HCT116 (cell line): ENCODE measurements around the gene SLA2. TPM values are rescaled to one million over a fixed set of nuclear protein-coding genes. Genes with fewer than 3 reads are reported as not detected.

Experiments
- ATAC-seq: fragments of 200-7000 bp; cut with Tn5 transposase; 2 replicates; pipeline ENCODE4 v1.9.1; 2020; ENCODE audit warnings: mild to moderate bottlenecking, moderate library complexity
- BruUV-seq: library from RNA; stranded (reverse); fragments of 400-500 nt; replicated peaks from 2 replicates; lab custom pipeline; 2021; lab: Mats Ljungman, UMichigan
- CTCF ChIA-PET: fragments of 300-600 bp; sonication (Branson Sonifier 250); formaldehyde crosslinking; loops from one replicate; lab custom pipeline; 2021; ENCODE audit warnings: antibody characterized with exemption; lab: Charles Lee
- POLR2A ChIA-PET: fragments of 300-600, 350-600 bp; sonication (Branson Sonifier 250); formaldehyde crosslinking; loops from one replicate; lab custom pipeline; 2021; ENCODE audit warnings: antibody characterized with exemption; lab: Charles Lee
- RAD21 ChIA-PET, 2 experiments: fragments of 300-600 bp; sonication (Branson Sonifier 250); formaldehyde crosslinking; loops; one replicate each; lab custom pipeline; 2023; ENCODE audit warnings: low total read pairs in 2 of 2; ENCODE audit not compliant: uncharacterized antibody in 2 of 2, unreplicated experiment in 2 of 2, low non-redundant PET in 1 of 2; lab: Charles Lee
- DNase-seq: peaks from one replicate; pipeline ENCODE4 v3.0.0-alpha.2; 2010; ENCODE audit warnings: low read depth, low spot score
- H2AFZ ChIP-seq: fragments of 200-600 bp; shearing (Covaris generic), sonication (generic); 2 replicates; pipeline ENCODE4 v1.6.1; 2017; ENCODE audit warnings: low read depth, mixed run types, mixed read lengths, antibody characterized with exemption, low read length; ENCODE audit not compliant: poor library complexity, severe bottlenecking
- H3K27ac ChIP-seq: 2 replicates; pipeline ENCODE4 v1.5.1; 2012; ENCODE audit warnings: low read depth, low read length
- H3K27me3 ChIP-seq: fragments of 200-600 bp; sonication (generic); 2 replicates; pipeline ENCODE4 v1.6.1; 2016; ENCODE audit warnings: mixed run types, low read length, mixed read lengths; ENCODE audit not compliant: insufficient read depth
- H3K36me3 ChIP-seq, 2 experiments: fragments of 200-500 bp in 1 of 2; fragments of 200-600 bp in 1 of 2; sonication (Bioruptor generic) in 1 of 2; sonication (generic) in 1 of 2; 2 replicates each; pipeline versions ENCODE4 v1.5.1 to v1.6.1; 2014 to 2016; ENCODE audit warnings: low read length in 2 of 2, inconsistent platforms in 1 of 2, mixed read lengths in 1 of 2, mixed run types in 1 of 2; ENCODE audit not compliant: insufficient read depth in 2 of 2, control insufficient read depth in 1 of 2
- H3K4me1 ChIP-seq, 2 experiments: fragments of 200-600 bp in 1 of 2; sonication (generic) in 1 of 2; 2 replicates each; pipeline versions ENCODE4 v1.5.1 to v1.6.1; 2012 to 2017; ENCODE audit warnings: low read length in 2 of 2, inconsistent platforms in 1 of 2, mild to moderate bottlenecking in 1 of 2, mixed read lengths in 1 of 2, mixed run types in 1 of 2, moderate library complexity in 1 of 2; ENCODE audit not compliant: insufficient read depth in 2 of 2, control insufficient read depth in 1 of 2
- H3K4me2 ChIP-seq: fragments of 200-600 bp; sonication (generic); 2 replicates; pipeline ENCODE4 v1.6.1; 2017; ENCODE audit warnings: mixed run types, low read length, mixed read lengths
- H3K4me3 ChIP-seq, 2 experiments: fragments of 200-600 bp in 1 of 2; sonication (generic) in 1 of 2; replicated peaks in 1 of 2; 2 replicates each; pipeline ENCODE4 v1.5.1; 2011 to 2016; ENCODE audit warnings: low read length in 2 of 2, control low read depth in 1 of 2, low read depth in 1 of 2, mild to moderate bottlenecking in 1 of 2, mixed read lengths in 1 of 2, mixed run types in 1 of 2
- H3K79me2 ChIP-seq: fragments of 200-600 bp; sonication (generic); 2 replicates; pipeline ENCODE4 v1.6.1; 2017; ENCODE audit warnings: mild to moderate bottlenecking, mixed run types, low read length, moderate library complexity, mixed read lengths; ENCODE audit not compliant: insufficient read depth
- H3K9ac ChIP-seq: fragments of 200-600 bp; sonication (generic); 2 replicates; pipeline ENCODE4 v1.6.1; 2016; ENCODE audit warnings: low read length, mixed read lengths
- H3K9me2 ChIP-seq: fragments of 200-600 bp; sonication (generic), shearing (Covaris generic); 2 replicates; pipeline ENCODE4 v1.6.1; 2017; ENCODE audit warnings: mixed run types, mild to moderate bottlenecking, moderate library complexity; ENCODE audit not compliant: insufficient read depth
- H3K9me3 ChIP-seq, 2 experiments: fragments of 200-500 bp in 1 of 2; fragments of 200-600 bp in 1 of 2; sonication (Bioruptor generic) in 1 of 2; sonication (generic) in 1 of 2; 2 replicates each; pipeline ENCODE4 v1.6.1; 2014 to 2017; ENCODE audit warnings: low read length in 2 of 2, mixed read lengths in 2 of 2, inconsistent platforms in 1 of 2, low read depth in 1 of 2, mild to moderate bottlenecking in 1 of 2, mixed run types in 1 of 2, moderate library complexity in 1 of 2; ENCODE audit not compliant: control insufficient read depth in 1 of 2, insufficient read depth in 1 of 2
- H4K20me1 ChIP-seq: fragments of 200-600 bp; sonication (generic), shearing (Covaris generic); 2 replicates; pipeline ENCODE4 v1.6.1; 2017; ENCODE audit warnings: mixed run types, mild to moderate bottlenecking, moderate library complexity; ENCODE audit not compliant: insufficient read depth
- ATF3 ChIP-seq: IDR thresholded peaks from 2 replicates; pipeline ENCODE4 v1.6.1; 2012
- CEBPB ChIP-seq: IDR thresholded peaks from 2 replicates; pipeline ENCODE4 v1.6.1; 2012; ENCODE audit warnings: low read depth
- CTCF ChIP-seq, 3 experiments: fragments of 200-600 bp in 1 of 3; sonication (generic) in 1 of 3; IDR thresholded peaks in 2 of 3; conservative IDR thresholded peaks in 1 of 3; 2 replicates each; pipeline ENCODE4 v1.5.1; 2012 to 2017; ENCODE audit warnings: low read depth in 2 of 3, low read length in 2 of 3, antibody characterized with exemption in 1 of 3, borderline replicate concordance in 1 of 3, control low read depth in 1 of 3, mild to moderate bottlenecking in 1 of 3, mixed read lengths in 1 of 3, mixed run types in 1 of 3, moderate library complexity in 1 of 3; ENCODE audit not compliant: insufficient read depth in 1 of 3
- EGR1 ChIP-seq: IDR thresholded peaks from 2 replicates; pipeline ENCODE4 v1.6.1; 2012; ENCODE audit warnings: low read depth
- ELF1 ChIP-seq: IDR thresholded peaks from 2 replicates; pipeline ENCODE4 v1.6.1; 2012; ENCODE audit warnings: low read depth, borderline replicate concordance
- EZH2phosphoT487 ChIP-seq: fragments of 200-600 bp; IDR thresholded peaks from 2 replicates; pipeline ENCODE4 v1.6.1; 2018; ENCODE audit warnings: antibody characterized with exemption, borderline replicate concordance
- FOSL1 ChIP-seq: IDR thresholded peaks from 2 replicates; pipeline ENCODE4 v1.6.1; 2012; ENCODE audit warnings: low read depth
- JUND ChIP-seq: IDR thresholded peaks from 2 replicates; pipeline ENCODE4 v1.6.1; 2012
- MAX ChIP-seq: IDR thresholded peaks from 2 replicates; pipeline ENCODE4 v1.6.1; 2012
- POLR2AphosphoS5 ChIP-seq: IDR thresholded peaks from 2 replicates; pipeline ENCODE4 v1.6.1; 2011; ENCODE audit warnings: mild to moderate bottlenecking, low read depth, low read length, moderate library complexity
- REST ChIP-seq: IDR thresholded peaks from 2 replicates; pipeline ENCODE4 v1.6.1; 2012; ENCODE audit warnings: low read depth
- SIN3A ChIP-seq: IDR thresholded peaks from 2 replicates; pipeline ENCODE4 v1.6.1; 2012; ENCODE audit warnings: low read depth
- SRF ChIP-seq: IDR thresholded peaks from 2 replicates; pipeline ENCODE4 v1.6.1; 2012; ENCODE audit warnings: low read depth
- TCF7L2 ChIP-seq: IDR thresholded peaks from 2 replicates; pipeline ENCODE4 v1.7.0; 2011; ENCODE audit warnings: borderline replicate concordance, inconsistent platforms; ENCODE audit not compliant: insufficient read depth, insufficient read length; ENCODE audit errors: extremely low read depth
- YY1 ChIP-seq: IDR thresholded peaks from 2 replicates; pipeline ENCODE4 v1.6.1; 2011; ENCODE audit warnings: low read length, low read depth, moderate library complexity, mild to moderate bottlenecking; ENCODE audit not compliant: insufficient replicate concordance; ENCODE audit errors: extremely low read depth
- ZFX ChIP-seq: fragments of 450-650 bp; IDR thresholded peaks from 2 replicates; pipeline ENCODE4 v1.6.1; 2017
- ZNF274 ChIP-seq: fragments of 200-500 bp; sonication (Bioruptor generic); IDR thresholded peaks from 2 replicates; pipeline ENCODE4 v1.6.1; 2014; ENCODE audit warnings: mild to moderate bottlenecking, low read depth, low read length, inconsistent platforms
- intact Hi-C: fragments of 100-400 bp; cut with micrococcal nuclease; formaldehyde crosslinking; loops from 2 replicates; pipeline ENCODE4 v1.10.0; 2022
- total RNA-seq: library from RNA; stranded (reverse); gene quantifications from one replicate; pipeline ENCODE4 v1.2.1, GENCODE V29; 2021; ENCODE audit not compliant: unreplicated experiment

Gene SLA2
- total RNA-seq, 1 experiment from 2014 or later, result 0.12 TPM

GRCh38 chr20:36563374-36563773 is 82.6 kb downstream of the SLA2 start (continued):
- TF ChIP-seq TCF7L2 (no peak), EGR1 (no peak), ZFX (no peak), SRF (no peak), CTCF (IDR thresholded peaks at IDR 0.05 in 2 of 3, conservative IDR thresholded peaks at IDR 0.05 in 1 of 3; ENCODE audit: borderline replicate concordance in 1 of 3, insufficient read depth in 1 of 3, low read depth in 2 of 3, low read length in 2 of 3) (no peak), FOSL1 (no peak), MAX (no peak), ELF1 (no peak), CEBPB (no peak)

GRCh38 chr20:36562724-36563123 is 83.3 kb downstream of the SLA2 start:
- intact Hi-C loops, result no loop called here
- Histone ChIP-seq H3K9ac (no peak overlapping the region), H3K36me3 (no peaks in the 10 kb centered on the region), H3K27me3 (no peaks in the 10 kb centered on the region), H3K27ac (no peak overlapping the region), H3K79me2 (no peaks in the 10 kb centered on the region), H2AFZ (no peak overlapping the region), H3K4me1 (no peaks in the 10 kb centered on the region), H3K4me3 (no peak overlapping the region), H3K4me2 (no peak overlapping the region), H3K9me3 (peaks cover 0 to 4% of the 10 kb centered on the region in 2 experiments; a peak in 1 of 4 replicates), H3K9me2 (no peaks in the 10 kb centered on the region), H4K20me1 (no peaks in the 10 kb centered on the region)
- ATAC-seq (no peak), DNase-seq (no peak)
- CTCF ChIA-PET, result no interaction called here
- TF ChIP-seq ZNF274, result no peak
- no peak for TF ChIP-seq ELF1
- TF ChIP-seq MAX, result no peak
- TF ChIP-seq EZH2phosphoT487, result no peak
- no peak for TF ChIP-seq REST
- TF ChIP-seq JUND, result no peak
- no peak for TF ChIP-seq SIN3A
- no peak for TF ChIP-seq YY1
- TF ChIP-seq ATF3, result no peak
- TF ChIP-seq CTCF (IDR thresholded peaks at IDR 0.05 in 2 of 3, conservative IDR thresholded peaks at IDR 0.05 in 1 of 3; ENCODE audit: borderline replicate concordance in 1 of 3, insufficient read depth in 1 of 3, low read depth in 2 of 3, low read length in 2 of 3), result no peak
- TF ChIP-seq POLR2AphosphoS5, result no peak
- TF ChIP-seq SRF, result no peak
- TF ChIP-seq CEBPB, result no peak
- POLR2A ChIA-PET, result no interaction called here
- RAD21 ChIA-PET, result no interaction called here
- BruUV-seq, result no TSS peak
